ENCODE measurements around the gene PI16.

Gene PI16

GRCh38 chr6:36957773-36958271 lies 3.3 kb downstream of the PI16 start:
- DNase-seq (ENCODE audit: low read depth) = no peak

- DNase-seq (ENCODE audit: low read depth) = no peak
Observed at GRCh38 chr6:36958775-36959554, 4.4 kb downstream of the PI16 start.

- DNase-seq (ENCODE audit: low read depth) = no peak
Observed at GRCh38 chr6:36959555-36960250, 5.2 kb downstream of the PI16 start.

DNA sequence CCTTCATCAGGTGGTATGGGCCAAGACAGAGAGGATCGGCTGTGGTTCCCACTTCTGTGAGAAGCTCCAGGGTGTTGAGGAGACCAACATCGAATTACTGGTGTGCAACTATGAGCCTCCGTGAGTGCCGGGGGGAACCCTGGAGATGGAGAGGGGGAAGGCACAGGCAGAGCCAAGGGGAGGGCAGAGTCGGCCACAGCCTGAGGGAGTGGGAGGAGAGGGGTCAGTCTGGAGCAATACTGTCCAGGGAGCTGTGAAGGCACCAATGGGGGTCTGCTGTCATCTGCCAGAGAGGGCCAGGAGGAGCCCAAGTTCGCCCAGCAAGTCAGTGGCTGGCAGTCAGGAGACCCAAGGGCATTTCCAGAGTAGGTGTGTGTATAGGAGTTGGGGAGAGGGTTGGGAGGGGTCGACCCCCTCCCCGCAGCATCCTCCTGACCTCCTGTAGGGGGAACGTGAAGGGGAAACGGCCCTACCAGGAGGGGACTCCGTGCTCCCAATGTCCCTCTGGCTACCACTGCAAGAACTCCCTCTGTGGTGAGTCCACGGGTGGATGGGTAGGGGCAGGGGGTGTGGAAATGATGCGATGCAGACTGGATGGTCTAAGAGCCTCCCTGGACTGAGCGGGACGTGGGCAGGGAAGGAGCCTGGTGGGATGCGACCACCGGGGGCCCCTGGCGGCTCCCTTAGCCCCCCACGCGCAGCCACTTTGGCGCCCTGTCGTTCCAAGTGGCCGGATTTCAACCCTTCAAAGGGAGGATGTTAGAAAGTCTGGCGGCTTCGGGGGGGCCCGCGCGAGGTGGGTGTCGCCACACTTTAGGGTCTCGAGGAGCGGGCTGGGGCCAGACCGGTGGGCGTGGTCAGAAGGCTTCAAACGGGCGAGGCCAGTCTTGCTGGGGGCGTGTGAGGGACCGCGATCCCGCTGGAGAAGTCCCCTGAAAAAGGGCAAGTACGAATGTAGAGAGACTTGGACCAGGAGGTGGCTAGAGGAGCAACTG lies 7.2 kb downstream of the PI16 start:
- no peak for DNase-seq (ENCODE audit: low read depth)

DNA sequence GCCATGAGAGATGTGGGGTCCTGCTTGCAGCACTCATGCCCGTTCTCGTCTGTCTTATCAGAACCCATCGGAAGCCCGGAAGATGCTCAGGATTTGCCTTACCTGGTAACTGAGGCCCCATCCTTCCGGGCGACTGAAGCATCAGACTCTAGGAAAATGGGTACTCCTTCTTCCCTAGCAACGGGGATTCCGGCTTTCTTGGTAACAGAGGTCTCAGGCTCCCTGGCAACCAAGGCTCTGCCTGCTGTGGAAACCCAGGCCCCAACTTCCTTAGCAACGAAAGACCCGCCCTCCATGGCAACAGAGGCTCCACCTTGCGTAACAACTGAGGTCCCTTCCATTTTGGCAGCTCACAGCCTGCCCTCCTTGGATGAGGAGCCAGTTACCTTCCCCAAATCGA lies 8.3 kb downstream of the PI16 start:
- peak; percentile 32 for DNase-seq (ENCODE audit: low read depth)

- DNase-seq (ENCODE audit: low read depth) = no peak
Observed at GRCh38 chr6:36963451-36964290, 9.1 kb downstream of the PI16 start.

DNA sequence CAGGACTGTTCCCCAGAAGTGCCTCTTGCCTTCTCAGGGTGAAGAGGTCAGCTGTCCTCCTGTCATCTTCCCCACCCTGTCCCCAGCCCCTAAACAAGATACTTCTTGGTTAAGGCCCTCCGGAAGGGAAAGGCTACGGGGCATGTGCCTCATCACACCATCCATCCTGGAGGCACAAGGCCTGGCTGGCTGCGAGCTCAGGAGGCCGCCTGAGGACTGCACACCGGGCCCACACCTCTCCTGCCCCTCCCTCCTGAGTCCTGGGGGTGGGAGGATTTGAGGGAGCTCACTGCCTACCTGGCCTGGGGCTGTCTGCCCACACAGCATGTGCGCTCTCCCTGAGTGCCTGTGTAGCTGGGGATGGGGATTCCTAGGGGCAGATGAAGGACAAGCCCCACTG lies 9.8 kb downstream of the PI16 start:
- no peak for DNase-seq (ENCODE audit: low read depth)

DNA sequence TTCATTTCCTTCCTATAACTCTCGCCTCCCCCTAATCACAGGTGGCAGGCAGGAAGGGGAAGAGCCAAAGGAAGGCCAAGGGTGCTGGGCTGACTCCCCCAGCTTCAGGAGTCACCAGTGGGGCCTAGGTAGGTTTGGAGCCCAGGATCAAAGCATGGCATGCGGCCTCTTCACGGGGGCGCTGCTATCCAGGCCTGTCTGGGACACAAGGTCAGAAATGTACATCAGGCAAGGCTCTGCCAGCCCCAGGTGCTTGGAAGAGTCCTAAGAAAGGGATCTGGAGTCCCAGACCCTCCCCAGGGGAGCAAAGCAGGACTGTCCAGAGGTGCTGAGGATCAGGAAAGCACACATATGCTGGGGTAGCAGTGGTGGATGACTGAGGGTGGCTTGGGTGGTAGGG lies 10.4 kb downstream of the PI16 start:
- no peak for DNase-seq (ENCODE audit: low read depth)

DNA sequence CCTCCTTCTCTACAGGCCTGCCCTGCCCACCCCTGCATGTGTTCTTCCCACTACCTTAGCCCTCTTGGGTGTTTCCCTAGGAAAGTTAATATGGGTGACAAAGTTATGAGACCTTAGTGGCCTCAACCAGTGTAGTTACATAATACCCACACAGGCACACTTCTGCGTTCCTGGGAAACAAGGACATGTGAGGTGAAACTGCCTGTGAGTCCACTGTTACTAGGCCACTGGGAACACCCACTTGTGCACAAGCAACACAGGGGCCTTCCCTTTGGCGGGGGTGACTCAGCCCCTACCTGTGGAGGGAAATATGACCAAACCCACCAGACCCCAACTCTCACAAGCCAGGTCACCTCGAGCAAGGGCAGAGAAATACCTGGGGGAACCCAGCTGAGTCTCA lies 12.8 kb downstream of the PI16 start:
- DNase-seq (ENCODE audit: low read depth) = no peak

GRCh38 chr6:36967757-36968156 lies 13.2 kb downstream of the PI16 start:
- no peak for DNase-seq (ENCODE audit: low read depth)

GRCh38 chr6:36968266-36968977 lies 13.9 kb downstream of the PI16 start:
- no peak for DNase-seq (ENCODE audit: low read depth)

- no peak for DNase-seq (ENCODE audit: low read depth)
Observed at GRCh38 chr6:36969240-36969691, 14.7 kb downstream of the PI16 start.

DNA sequence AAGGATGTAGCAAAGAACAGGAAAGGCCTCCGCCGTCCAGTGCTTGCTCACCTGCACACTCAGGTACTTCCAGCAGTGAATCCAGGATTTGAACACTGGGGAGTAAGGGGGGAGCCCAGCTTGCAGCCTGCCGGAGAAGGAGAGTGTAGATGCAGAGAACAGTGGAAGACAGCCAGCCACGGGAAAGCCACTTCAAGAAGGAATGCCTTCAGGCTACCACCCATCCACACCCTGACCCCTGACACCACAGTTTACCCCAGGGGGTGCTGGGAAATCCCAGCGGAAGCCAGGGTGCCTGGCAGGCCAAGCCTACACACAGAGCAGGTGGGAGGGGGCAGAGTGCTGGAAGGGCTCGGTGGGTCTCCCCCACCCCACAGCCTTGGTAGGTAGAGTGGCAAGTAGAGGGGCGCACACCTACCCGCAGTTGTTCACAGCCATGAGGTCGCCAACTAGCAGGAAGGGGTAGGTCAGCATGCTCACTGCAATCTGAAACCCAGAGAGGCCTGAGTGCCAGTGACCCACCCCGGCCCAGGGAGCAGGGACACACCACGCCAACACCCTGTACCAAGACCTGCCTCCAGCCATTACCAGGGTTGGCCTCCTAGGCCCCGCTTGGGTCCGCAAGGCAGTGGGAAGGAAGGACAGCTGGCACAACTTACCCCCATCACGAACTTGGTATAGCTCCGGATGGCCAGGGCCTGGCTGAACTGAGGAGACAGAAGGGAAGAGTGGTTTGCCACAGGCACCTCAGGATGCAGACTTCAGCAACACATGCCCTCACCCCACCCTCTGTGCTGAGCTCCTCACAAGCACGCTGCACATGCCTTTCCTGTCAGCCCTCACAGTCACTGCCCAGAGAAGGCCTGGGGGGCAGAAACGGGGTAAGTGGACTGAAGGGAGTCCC lies 15.7 kb downstream of the PI16 start:
- DNase-seq (ENCODE audit: low read depth) = no peak

DNA sequence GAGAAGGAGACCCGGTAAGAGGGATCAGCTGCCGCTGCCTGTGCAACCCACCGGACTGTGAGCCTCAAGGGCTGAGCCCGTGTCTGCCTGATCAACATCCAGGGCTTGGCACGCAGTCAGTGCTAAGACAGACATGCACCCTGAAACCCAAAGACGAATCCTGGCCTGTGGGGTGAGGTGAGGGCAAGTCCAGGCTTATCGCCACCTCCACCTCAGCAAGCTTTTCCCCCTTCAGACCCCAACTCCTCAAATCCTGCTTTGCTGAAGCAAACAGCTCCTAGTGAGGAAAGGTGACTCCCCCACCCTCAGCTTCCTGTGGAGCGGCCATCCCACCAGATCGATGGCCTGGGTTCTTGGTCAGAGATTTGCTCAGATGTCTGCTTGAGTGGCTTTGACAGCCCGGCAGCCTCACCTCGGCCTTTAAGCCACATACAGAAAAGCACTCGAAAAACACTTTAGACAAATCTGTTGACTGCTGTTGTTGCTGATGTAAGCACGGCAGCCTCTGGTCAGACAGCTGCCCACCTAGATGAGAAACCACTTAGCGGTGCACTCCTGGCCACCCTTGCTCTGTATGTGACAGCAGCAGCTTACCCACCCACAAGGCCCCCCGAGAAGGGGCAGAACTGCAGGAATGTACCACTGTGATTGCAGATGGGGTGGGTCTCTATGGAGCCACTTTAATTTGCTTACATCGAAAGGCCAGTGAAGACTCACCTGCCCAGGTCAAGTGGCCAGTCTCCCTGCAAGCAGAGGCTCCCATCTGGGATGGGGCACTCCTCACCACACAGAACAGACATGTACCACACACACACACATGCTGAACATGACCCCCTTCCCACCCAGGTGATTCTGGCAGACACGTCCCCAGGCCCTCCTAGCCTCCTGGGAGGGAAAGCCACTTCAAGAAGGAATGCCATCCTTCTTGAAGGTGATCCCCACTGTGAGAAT lies 16.6 kb downstream of the PI16 start:
- DNase-seq (ENCODE audit: low read depth) = no peak

GRCh38 chr6:36971921-36972673 lies 17.6 kb downstream of the PI16 start:
- no peak for DNase-seq (ENCODE audit: low read depth)

DNA sequence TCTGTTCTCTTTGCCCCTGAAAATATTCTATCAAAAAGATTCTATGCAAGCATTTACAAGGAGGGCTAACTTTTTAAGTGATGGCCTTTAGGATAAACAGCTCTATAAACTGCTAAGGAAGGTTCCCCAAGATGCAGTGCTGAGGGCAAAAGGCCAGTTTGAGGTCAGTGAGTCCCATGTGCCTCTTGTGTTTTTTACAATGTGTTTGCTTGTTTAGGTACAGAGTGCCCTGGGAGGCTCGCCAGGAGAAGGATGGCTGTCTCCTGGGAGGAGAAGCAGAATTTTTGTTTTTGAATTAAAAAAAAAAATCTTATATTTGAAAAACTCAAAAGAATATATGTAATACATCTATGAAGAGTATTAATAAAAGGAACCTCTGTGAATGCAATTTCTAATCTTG lies 18.7 kb downstream of the PI16 start:
- DNase-seq (ENCODE audit: low read depth) = no peak

- DNase-seq (ENCODE audit: low read depth) = no peak
Observed at GRCh38 chr6:36973647-36974046, 19.1 kb downstream of the PI16 start.

Measured in stimulated activated CD8-positive, alpha-beta memory T cell treated with anti-CD3 and anti-CD28 coated beads, Interleukin-12 subunit alpha, Interleukin-12 subunit beta, amount 100 ng/mL, for 4 hours (primary cell).